GM10266 (cell line): ENCODE results near the gene DCDC2C.
A peak's percentile ranks its signal among the peaks of the same experiment; 100 is the strongest.

Source experiments
- DNase-seq: peaks from one replicate; pipeline ENCODE4 v3.0.0; 2012; ENCODE audit errors: extremely low spot score
- TF ChIP-seq, protein P1 (sequence below): IDR thresholded peaks from 2 replicates; pipeline ENCODE4 v1.5.1; 2012; ENCODE audit warnings: mild to moderate bottlenecking, low read depth; ENCODE audit not compliant: control insufficient read depth, insufficient read depth; ENCODE audit errors: missing control alignments

Gene DCDC2C

DNA sequence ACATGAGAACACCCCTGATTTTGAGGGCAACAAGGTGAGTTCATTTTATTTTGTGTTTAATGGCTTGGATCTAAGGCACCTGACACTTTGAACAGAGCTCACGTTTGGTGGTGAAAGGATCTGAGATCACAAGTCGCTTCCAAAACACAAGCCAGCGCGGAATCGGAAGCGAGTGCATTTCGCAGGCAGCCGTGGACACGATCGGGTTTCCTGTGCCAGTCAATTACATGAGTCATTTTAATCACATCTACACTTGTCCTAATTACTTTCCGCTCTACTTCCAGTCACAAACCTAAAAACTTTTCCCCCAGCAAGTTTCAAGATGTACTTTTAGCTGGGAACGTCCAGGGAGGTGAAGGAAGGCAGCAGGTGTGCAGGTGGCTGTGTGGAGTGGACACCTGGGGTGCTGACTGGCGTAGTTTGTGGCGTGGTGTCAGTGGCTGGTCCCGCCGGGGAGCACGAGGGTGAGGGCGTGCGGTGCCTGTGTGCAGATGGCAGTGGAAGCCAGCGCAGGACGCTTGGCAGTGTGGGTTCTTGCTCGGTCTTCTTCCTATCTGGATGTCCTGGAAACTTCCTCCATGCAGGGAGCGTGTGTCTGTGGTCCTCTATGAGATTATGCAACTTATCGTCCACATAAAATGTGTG, 75.6 kb downstream of the DCDC2C start:
- DNase-seq: no peak
- TF ChIP-seq, protein P1, sequence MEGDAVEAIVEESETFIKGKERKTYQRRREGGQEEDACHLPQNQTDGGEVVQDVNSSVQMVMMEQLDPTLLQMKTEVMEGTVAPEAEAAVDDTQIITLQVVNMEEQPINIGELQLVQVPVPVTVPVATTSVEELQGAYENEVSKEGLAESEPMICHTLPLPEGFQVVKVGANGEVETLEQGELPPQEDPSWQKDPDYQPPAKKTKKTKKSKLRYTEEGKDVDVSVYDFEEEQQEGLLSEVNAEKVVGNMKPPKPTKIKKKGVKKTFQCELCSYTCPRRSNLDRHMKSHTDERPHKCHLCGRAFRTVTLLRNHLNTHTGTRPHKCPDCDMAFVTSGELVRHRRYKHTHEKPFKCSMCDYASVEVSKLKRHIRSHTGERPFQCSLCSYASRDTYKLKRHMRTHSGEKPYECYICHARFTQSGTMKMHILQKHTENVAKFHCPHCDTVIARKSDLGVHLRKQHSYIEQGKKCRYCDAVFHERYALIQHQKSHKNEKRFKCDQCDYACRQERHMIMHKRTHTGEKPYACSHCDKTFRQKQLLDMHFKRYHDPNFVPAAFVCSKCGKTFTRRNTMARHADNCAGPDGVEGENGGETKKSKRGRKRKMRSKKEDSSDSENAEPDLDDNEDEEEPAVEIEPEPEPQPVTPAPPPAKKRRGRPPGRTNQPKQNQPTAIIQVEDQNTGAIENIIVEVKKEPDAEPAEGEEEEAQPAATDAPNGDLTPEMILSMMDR: no peak

DNA sequence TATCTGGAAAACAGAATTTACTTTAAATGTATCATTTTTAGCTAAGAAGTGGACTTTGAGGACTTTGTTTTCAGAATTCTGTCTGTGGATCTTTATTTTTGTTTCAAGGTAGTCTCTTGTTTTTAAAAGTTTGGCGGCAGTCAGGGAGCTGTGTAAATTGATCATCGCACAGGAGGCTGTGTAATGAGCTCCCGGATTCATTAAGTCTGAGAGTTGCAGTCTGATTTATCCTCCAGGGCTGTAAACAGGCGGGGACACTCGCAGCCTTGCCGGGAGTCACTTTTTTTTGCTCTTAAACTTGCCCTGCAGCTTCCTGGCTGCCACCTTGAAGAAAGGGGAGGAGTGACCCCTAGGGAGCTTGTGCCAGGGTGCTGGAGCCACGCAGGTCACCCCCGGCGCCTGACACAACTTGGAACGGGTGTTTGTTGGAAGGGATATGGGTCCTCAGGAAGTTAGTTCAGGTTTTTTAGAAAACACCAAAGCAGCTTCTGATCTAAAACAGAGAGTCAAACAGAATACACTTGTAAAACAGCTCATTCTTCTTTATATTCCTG, 76.2 kb downstream of the DCDC2C start:
- TF ChIP-seq, protein P1: no peak
- DNase-seq: no peak

DNA sequence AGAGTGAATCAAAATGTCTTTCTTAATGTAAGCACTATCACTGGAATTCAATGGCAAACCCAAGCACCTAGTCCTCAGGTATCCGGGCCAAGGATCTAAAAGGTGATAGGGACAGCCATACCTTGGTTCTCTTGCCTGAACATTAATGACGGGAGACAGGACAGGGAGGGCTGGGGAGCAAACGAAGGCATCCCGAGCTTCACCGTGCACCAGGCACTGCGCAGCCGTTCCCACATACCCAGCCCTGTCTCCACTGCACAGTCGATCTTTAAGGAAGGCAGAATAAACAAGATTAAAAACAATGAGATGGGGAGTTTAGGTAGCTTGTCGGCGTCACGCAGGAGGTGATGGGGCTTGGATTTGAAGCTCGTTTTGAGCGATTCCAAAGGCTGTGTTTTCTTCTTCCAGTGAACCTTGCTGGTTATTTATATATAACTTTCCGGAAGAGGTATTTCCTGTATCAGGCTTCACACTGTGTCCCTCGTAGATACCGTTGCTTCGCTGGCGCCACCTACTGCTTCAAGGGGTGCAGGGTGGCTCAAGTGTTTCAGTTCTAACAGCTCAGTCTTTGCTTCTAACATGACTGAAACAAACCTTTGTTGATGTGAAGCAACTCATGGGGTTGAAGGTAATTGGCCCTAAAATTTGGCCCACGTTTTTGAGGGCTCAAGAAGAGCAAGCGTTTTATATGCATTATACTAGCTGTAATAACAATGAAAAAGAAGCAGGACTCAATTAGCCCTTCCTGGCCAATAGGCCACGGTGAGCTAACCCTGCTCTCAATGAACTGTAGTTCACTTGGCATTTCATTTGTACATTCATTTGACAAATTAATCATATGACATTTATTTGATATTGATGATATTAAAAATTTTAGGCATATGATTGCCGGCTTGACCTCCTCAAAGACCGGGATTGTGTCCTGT, 77.4 kb downstream of the DCDC2C start:
- TF ChIP-seq, protein P1: peak; percentile 66

DNA sequence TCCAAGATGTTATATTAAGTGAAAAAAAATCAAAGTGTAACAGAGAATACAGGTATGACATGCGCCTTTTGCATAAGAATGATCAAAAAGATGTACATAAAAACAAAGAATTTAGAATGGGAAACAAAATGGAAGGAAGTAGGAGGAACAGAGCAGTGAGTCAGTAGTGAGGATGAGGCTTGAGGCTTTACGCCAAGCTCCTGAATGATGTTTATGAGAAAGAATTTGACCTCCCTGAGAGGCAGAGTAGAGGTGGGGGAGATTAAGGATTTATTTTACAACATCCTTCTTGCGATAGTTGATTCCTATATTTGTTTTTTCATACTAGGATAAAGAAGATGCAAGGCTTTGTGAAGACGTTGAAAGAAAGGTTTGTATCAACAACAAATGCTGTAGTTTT, 81.4 kb downstream of the DCDC2C start:
- no peak for DNase-seq
- TF ChIP-seq, protein P1: no peak

More for the DNA sequence above, 77.4 kb downstream of the DCDC2C start:
- peak; percentile 87 for DNase-seq

DNA sequence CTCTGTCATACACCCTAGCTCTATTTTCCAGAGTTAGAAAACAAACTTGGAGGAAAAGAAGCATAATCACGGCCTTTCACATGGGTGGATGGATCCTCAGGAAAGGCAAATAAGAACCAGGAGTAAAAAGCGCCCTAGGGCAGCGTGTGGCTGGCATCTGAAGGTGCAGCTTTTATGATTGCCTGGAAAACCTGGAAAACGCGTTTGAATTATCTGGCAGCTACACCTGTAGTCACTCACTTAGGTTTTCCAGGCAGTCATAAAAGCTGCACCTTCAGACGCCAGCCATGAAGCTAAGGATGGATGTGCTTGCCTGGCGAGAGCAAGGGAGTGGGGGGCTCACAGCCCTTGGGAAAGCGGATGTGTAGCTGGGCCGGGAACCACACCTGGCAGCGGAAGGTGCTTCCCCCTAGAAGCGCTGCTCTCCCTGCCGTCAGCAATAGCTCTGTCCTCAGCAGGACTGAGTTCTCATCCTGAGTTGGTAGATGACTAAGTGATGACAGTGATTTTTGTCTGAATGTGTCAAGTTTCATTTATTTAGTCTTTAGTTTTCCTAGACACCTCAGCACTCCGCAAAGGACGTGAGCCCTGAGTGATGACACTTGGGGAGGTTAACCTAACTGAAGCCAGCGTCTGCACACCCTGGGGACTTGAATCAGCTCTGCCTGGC, 82.0 kb downstream of the DCDC2C start:
- TF ChIP-seq, protein P1: no peak
- DNase-seq: no peak

DNA sequence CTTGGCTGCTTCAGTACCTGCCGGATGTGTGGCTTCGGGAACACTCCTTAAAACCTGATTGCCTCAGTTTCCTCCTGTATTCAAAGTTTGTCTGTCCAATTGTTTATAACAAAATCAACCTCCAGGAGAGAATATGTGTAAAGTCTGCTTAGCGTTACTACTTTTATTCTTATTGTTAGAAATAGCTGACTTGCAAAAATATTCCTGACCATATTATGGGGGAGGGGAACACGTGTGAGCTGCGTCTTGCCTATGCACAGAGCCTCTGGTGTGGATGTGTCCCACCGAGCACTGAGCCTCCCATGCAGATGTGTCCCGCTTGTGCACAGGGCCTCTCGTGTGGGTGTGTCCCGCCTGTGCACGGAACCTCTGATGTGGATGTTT, 82.5 kb downstream of the DCDC2C start:
- no peak for DNase-seq
- TF ChIP-seq, protein P1: no peak
